NCI-H128 (cell line): ENCODE measurements around the gene SNAP29.
"Not testable (repeated sequence)": the region's sequence is repeated elsewhere in the genome, so short reads cannot be mapped to it uniquely, and the experiment has no call there.

Source experiments
- DNase-seq: peaks from one replicate; lab custom pipeline; 2025; ENCODE audit not compliant: unreplicated experiment; lab: John Stamatoyannopoulos, UW

Gene SNAP29

DNA sequence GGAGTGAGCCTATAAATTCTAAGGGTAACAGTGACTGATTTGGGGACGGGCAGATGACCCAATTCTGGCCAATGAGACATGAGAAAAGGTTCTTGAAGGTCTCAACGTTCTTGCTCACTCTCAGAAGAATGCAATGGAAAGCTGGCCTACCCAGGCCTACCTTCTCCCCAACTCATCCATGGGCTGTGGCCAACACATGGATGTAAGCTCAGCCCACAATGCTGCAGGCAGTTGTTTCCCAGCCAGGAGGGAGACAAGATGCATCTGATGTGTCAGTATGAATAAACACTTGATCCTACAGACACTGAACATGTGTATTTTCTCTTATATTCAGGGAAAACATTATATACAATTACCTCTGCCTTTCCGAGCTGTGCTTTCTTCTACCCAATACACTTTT is 24.6 kb upstream of the SNAP29 start:
- DNase-seq = no peak

DNA sequence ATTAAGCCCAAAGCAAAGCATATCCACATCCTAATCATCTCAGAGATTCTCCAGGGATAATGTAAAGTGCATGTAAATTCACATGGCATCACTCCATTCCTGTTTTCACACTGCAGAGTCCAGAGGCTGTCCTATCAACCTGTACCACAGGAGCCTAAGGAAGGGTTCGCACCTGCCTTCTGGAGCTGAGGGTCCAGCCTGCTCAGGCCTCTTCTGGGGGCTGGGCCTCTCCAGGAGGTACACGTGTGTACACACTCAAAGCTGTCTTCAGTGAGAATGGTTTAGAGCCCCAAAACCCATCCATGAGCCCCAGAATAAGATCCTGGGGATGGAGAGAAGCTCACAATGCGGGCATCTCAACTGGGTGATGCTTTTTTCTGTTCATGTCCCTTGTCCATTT is 24.1 kb upstream of the SNAP29 start:
- no peak for DNase-seq

DNA sequence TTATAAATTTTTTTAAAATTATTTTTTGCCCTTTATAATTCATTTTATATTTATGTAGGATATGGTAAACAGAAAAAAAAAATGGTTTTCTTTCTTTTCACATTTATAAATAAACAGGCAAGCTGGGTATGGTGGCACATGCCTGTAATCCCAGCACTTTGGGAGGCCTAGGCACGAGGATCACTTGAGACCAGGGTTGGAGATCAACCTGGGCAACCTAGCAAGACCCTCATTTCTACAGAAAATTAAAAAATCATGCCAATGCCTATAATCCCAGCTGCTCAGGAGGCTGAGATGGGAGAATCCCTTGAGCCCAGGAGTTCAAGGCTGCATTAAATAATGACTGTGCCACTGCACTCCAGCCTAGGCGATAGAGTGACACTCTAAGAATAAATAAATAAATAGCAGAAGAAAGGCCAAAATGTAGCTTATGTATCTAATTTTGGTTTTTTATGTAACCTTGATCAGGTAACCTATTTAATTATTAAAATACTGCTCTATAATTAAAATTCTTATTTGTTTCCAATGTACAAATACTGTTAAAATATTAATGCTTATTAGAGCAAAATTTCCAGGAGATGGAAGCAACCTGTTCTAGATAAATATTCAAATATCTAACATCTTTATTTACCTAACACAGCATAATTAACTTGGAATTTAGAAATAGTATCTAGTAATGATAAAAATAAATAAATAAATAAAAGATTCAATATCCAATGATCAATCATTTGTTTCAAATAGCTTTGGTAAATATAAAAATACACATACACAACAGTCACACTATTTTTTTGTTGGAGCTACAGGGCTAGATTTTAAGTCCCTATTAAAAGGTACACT is 21.6 kb upstream of the SNAP29 start:
- no peak for DNase-seq

DNA sequence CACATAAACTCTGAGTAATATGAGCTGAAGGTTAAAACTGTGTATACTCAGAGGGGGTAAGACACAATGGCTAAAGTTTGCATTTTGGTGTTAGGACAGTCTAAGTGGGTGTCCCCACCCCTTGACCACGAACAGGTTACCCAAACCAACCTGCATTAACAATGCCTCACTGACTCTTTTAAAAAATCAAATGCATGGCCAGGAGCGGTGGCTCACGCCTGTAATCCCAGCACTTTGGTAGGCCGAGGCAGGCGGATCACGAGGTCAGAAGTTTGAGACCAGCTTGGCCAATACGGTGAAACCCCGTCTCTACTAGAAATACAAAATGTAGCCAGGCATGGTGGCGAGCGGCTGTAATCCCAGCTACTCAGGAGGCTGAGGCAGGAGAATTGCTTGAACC is 19.5 kb upstream of the SNAP29 start:
- not testable (repeated sequence) for DNase-seq

DNA sequence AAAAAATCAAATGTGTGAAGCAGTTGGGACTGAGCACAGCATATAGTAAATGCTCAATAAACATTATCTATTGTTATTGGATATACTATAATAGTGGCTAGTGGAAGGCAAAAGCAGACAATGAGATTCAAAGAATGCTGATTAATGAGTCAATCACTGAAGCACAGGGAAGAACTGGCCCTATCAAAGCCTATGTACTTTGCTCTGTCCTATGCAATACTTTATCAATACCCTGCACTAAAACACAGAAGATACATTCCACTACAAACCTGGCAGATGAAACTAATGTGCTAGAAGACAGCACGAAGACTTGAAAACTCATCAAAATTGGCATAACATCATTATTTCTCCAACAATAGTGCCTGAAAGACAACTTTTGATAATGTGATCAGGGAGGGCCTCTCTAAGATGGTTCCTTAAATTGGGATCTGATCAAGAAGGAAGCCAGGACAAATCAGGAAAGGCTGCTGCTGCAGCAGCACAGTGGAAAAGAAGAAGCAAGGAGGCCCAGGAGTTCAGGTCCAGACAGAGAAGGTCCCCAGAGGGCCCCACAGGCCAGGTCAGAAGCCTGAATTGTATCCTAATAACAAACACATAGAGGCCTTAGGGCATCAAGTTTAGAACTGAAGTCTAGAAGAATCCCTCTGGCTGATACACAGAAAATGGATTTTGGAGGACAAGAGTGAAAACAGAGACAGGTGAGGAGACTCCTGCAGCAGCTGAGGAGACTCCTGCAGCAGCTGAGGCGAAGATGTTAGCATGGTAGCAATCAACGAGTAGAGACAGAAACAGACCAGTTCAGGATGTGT is 18.8 kb upstream of the SNAP29 start:
- no peak for DNase-seq

DNA sequence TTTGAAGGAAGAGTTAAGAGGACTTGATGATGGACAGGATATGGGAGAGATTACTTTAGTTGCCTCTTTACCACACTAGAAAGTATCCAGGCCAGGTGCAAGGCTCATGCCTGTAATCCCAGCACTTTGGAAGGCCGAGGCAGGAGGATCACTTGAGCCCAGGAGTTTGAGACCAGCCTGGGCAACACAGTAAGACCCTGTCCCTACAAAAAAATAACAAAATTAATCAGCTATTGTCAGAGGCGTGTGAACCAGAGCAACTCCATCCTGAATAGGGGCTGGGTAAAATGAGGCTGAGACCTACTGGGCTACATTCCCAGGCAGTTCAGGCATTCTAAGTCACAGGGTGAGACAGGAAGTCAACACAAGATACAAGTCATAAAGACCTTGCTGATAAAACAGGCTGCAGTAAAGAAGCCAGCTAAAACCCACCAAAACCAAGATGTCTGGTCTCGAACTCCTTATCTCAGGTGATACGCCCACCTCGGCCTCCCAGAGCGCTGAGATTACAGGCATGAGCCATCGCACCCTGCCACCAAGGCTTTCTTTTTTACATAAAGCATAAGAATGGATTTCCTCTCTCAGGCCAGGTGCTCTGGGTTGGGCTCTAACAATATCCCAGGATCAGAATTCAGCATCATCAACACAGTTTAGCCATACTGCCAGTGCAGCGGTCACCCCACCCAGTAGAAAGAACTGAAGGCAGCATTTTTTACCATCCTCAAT is 18.0 kb upstream of the SNAP29 start:
- DNase-seq = no peak

DNA sequence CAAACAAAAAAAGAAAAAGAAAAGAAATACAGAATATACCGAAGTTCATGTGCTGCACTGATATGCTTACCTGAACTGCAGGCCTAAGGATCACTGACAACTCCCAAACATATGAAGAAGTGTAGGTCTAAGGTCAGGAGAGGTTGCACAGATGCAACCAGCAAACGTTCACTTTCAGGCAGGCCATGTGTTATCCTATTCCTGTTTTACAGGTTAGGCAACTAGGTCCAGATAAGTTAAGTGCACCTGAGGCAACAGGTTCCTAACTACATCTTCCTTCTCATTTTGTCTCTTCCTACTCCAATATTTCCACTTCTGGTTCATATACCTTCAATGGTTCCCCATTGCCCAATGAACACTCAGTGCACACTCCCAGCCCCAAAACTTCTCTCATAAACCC is 15.3 kb upstream of the SNAP29 start:
- DNase-seq = no peak

DNA sequence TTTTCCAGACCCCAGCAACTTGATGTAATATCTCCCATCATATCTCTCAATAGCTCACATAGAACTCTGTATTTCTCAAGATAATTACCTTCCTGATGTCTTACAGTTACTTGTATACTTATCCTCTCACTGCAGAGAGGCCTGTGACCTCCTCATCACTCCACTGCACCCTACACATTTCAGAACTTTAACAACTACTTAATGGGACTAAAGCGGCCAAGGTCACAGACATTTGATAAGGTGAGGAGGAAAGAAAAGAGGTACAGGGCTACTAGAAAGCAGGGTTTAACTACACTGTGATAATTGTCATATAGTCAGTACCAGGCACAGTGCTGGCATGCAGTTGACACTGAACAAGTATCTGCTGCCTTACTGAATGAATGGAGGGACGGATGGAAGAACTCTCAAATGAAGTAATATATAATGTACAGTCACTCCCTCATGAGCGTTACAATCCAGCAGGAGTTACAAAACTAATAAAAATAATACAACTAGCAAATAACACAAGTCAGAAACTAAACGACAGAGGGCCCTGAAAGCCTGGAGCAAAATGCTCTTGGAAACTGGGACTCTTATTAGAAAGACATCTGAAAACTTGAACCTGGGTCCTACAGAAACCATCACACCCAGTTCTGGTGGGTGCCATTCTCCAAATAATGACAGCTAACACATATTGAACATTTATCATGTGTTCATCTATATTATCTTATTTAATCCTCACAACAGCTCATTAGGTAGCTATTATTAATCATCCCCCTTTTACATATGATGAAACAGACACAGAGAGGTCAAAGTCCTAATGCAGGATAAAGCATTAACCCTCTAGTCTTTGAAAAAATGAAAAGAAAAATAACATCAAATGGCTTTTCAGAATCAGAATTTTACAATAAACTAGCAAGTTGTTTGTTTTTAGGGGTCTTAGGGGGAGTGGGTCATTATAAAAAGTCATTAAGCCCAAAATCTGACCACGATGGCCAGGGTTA is 14.5 kb upstream of the SNAP29 start:
- DNase-seq = no peak

DNA sequence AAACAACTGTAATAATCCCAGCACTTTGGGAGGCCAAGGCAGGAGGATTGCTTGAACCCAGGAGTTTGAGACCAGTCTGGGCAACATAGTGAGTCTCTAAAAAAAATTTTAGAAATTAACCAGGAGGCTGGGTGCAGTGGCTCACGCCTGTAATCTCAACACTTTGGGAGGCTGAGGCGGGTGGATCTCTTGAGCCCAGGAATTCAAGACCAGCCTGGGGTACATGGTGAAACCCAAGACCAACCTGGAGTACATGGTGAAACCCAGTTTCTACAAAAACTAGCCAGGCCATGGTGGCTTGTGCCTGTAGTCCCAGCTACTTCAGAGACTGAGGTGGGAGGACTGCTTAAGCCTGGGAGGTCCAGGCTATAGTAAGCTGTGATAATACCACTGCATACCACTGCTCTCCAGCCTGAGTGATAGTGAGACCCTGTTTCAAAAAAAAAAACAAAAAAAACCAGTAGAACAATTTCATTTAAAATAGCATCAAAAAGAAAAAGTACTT is 11.4 kb upstream of the SNAP29 start:
- no peak for DNase-seq

DNA sequence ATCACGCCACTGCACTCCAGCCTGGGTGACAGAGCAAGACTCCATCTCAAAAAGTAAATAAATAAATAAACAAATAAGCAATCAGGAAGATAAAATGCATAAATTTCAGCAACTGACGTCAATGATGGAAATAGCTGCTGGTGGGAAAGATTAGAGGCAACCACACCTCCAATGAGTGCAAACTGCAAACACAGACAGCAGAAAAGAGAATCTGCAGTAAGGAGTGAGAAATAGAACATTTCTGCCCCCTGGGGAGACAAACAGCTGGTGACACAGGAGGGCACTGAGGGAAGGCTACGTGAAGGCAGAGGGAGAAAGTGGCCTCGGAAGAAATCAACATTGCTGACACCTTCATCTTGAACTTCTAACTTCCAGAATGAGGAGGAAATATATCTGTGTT is 6.7 kb upstream of the SNAP29 start:
- no peak for DNase-seq

DNA sequence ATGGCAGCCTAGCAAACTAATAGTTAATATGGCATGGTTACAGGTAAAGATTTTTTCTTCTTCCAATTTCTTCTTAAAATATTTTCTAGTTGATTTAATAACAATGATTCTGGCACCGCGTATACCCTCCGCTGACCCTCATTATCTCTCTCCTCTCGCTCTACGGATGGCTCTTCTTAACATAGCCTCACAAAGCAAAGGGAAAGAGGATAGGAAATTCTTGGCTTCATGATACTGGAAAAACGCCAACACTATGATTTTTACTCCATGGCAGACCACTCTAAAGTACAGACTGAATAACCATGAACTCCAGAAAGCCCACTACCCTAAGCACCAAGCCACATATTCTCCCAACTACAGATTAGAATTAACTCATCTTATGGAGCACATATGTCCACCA is 6.3 kb upstream of the SNAP29 start:
- DNase-seq = no peak

DNA sequence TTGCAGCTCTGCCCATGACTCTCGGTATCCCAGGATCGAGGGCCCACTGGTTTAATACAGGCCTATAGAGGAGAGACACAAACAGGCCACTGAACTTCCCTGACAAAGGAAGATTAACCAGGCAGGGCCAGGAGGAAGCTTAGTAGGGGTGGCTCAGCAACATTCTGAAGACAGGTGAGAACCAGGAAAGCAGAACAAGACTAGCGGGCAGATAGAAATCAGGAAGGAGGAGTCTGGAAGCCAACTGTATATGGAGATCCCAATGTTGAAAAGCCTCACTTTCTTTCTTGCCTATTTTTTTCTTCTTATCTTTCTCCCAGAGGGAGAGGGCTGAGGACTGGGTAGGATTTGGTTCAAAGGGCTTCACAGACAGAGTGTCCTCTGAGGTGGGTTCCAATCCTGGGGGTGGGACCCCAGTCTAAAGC is 5.6 kb upstream of the SNAP29 start:
- DNase-seq = no peak

DNA sequence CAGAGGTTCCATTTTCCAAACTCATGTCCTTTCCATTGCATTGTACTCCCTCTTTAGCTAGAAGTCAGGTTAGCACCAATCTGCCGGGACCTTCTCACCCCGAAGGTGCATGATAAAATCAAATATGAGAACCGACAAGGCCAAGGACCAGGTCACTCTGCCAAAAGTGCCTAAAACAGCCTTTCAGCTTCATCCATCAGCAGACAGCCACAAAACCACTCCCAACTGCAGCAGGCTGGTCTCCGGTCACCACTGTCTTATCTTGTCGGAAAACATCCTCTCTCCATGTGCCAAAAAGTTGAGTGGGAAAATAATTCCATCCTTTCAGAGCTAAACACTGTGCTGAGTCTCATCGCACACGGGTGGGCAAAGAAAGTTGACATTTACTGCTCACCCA is 1.6 kb upstream of the SNAP29 start:
- no peak for DNase-seq

DNA sequence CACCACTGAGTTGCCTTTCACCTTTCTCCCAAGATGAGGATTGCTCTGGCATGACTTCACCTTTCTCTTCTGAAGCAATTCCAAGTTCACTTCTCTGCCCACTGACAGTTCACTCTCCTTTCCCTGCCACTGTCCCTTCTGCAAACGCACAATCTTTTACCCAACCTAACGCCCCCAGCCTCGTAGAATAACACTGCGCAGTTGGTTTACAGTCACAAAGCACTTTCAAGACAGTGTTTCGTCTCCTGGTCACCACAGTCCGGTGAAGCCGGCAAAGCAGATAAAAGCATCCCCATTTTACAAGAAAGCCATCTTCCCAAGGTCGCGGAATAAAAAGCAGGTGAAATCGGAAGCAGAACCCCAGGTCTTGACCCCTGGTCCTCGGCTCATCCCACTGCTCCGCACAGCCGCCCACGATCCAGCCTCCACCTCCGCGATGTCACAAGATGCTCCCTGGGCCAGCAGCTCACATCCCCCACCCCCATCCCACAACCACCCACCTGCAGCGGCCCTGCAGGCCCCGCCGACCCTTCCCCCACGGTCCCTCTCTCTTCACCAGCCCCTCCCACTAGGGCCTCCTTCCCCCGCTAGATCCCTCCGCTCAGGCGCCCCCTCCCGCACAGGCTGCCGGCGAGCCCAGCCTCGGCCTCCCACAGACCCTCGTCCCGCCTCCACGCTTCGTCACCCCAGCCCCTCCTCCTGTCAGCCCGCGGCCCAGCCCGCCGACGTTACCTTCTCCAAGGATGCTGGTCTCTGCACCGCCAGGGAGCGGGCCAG is 781 bp upstream of the SNAP29 start:
- peak; percentile 36 for DNase-seq

DNA sequence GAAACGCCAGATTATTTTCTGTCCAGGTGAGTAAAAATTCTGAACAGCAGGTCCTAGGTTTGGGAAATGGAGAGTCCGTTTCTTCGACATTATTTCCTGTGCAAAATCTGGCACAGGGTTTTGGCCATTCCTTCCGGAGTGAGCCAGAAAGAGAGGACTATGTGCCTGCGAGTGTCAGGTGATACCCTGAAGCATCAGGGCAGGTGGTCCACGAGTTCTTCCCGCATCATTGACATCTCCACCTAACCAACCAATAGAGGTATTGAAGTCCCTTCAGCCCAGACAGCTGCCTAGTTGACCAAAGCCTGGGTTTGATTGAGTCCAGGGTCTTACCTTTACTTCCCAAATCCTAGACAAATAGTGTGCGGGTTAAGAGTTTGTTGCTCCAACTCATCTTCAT is 808 bp downstream of the SNAP29 start:
- no peak for DNase-seq

DNA sequence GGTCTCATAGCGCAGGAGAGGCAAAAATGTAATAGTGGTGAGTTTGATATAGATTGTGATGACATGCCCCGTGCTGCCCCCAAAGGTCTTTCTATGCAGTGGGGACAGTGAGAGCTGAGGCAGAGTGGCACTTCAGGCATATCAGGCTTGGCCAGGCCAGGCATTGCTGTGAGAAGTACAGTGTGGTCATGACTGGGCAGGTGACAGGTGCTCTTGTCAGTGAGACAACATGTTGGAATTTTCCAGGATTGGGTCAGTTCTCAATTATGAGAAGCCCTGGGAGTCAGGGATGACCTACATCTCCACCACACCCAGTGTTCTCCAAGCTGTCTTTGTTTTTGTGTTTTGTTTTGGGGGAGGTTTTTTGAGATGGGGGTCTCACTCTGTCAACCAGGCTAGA is 3.7 kb downstream of the SNAP29 start:
- DNase-seq = no peak

DNA sequence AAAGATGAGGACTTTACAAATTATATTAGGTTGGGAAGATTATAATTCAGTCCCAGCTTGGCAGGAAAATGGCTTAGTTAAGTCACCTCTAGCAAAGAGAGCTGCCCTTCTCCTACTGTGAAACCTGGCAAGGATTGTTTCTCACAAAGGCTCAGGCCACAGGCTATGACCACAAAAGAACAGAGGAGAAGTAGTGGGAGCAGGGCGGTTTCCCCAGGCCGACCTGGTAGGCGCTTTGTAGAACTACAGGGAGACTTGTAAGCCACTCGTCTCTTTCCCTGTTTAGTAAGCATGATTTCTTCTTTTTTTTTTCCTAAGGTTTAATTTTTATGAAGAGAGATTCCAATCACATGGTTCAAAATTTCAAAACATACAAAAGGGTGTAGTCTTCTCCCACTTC is 4.6 kb downstream of the SNAP29 start:
- DNase-seq = no peak

DNA sequence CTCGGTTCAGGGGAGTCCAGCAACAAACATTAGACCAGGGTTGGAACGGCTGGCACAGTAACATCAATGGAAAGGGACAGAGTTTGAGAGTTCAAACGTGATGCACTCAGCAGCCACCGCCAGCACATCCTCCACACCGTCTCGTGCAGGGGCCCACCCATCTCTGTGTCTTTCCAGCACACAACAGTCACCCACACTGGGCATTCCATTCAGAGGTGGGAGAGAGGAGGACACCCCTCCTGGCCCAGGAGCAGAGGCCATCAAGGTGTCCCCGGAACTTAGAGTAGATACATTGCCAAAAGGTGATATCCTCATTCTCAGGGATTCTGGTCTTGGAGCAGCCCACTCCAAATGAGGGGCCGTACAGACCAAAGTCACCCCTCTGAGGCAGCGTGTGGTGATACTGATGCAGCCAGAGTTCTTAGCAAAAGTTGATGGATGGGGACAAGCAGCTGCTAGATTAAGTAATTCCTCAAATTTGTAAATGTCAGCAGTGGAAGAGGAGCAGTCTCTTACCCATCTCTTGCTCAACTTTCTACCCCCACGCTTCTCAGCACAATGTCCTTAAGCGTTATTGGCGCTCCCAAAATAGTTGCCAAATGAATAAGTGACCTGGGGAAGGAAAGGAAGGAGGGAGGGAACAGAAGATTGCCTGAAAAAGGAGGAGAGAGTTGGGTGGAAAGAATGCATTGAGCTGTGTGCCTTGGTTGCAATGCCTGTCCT is 5.5 kb downstream of the SNAP29 start:
- no peak for DNase-seq

DNA sequence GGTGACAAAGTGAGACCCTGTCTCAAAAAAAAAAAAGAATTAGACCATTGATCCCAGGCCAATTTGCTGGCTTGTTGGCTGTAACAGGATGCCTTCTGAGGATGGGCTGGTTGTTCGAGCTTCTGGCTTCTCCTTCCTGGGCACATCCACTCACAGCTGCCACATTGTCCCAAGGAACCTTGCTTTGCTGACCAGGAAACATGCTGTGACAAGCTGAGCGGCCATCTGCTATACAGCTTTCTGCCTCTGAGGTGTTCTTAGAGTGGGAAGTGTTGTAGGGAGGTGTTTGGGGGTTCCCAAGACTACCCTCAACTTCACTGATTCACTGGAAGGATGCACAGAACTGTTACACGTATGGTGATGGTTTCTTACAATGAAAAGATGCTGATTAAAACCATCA is 6.5 kb downstream of the SNAP29 start:
- DNase-seq = no peak
